GM20431 (cell line): ENCODE data around the gene LDLRAD1.
"Not testable (repeated sequence)": the region's sequence is repeated elsewhere in the genome, so short reads cannot be mapped to it uniquely, and the experiment has no call there.

Experiments
- in situ Hi-C: fragments of 300-500 bp; cut with MseI, MboI; formaldehyde crosslinking; loops from one replicate; pipeline ENCODE4 v1.15.0; 2020; ENCODE audit warnings: low sequenced_read_pairs; ENCODE audit not compliant: unreplicated experiment

Gene LDLRAD1

DNA sequence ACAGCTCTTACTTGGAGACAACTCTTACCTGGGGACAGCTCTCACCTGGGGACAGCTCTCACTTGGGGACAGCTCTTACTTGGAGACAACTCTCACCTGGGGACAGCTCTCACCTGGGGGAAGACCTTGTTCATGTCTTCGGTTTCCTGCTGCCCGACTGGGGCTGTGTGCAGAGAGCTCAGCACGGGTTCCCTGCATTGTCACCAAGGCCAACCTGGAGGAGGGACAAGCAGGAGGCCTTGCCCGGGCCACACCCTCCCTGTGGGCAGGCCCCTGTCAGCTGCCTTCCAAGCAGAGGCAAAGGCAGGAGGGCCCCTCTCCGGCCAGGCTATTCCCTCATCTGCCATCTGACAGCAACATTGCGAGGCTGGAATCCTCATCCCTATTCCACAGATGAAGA, at the start of gene LDLRAD1:
Gene LDLRAD1 (minus strand): TSS at position 208 of the 400 bp plus-strand sequence. CDS start 74 bp downstream, at position 134.
- in situ Hi-C loops, result no loop called here

- in situ Hi-C loops, result no loop called here
Measured at GRCh38 chr1:54064299-54064698, 46.3 kb upstream of the LDLRAD1 start.

DNA sequence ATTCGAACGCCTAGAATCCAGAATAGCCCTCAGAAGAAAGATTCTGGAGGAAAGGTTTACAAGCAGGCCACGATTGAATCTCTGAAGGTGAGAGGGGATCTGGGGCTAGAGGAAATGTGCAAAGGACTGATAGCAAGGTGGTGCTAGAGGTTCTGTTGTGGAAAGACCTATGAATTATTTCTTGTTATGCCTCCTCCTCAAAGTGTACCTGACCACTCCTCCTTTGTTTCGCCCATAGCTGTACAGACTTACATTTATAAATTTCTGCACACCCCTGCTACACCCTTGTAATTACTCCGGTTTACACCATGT, 36.4 kb upstream of the LDLRAD1 start:
- in situ Hi-C loops, result no loop called here

DNA sequence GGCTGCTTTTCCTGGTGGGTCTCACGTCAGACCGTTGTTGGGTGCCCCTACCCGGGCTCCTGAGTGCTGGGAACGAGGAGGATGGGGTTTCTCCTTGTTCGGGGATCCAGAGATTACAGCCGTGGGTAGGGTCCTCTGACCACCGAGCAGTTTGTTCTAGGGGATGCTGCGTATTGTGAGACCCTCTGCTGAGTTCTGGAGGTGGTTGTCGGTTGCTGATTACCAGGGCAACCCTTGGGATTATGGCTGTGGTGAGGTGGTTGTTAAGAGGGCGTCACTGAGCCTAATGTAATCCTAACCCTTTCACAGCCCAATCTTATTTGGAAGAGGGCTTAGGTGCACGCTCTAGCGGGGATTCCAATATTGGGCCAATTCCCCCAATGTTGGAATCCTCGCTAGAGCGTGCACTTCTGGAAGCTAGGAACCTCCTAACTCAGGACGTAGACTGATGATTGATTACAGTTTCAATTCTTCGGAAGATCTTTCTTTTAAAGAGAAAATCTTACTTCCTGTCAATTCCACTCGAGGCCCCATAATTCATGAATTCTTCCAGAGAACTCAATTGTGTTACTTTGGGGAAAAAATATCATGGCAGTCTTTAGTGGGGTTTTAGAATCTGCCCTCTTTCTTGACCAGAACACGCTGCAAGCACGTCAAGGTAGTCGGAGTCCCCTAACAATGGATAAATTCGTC, 35.9 kb upstream of the LDLRAD1 start:
- in situ Hi-C loops, result no loop called here

DNA sequence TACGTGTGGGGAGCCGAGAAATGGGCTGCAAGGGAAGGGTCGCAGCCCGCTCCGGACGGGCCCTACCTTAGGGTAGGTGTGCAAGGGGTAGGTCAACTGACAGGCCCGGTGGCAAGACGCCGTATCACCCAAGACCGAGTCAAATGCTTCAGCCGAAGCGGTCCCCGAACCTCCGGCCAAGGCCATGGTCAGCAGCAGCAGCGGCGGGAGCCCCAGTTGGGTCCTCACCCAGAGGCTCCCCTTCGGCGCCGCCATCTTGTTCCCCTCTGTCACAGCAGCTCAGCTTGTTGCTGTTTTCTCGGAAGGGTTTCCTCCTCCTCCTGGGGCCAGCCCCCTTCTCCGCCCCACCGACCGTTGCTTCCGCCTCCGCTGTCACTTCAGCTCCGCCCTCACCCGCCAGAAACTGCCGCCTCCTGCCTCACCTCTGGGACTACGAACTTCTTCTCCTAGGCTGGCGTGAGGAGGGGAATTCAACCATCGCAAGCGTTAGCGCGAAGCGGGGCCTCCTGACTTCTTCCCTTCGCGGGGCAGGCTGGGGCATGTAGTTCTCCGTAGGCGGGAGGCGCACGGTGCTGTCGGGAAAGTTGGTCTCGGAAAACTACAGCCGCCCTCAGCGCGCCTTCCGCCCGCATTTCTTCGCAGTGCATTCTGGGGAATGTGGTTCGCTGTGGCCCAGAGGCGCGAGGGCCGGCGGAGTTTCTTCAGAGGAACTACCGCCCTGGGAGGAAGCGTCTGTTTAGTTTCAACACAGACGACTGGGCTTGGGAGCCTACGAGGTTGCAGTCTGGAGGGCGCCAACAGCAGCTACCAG, 35.2 kb upstream of the LDLRAD1 start, which contains the start of the genes TCEANC2 and TMEM59:
Gene TCEANC2 (plus strand): TSS at position 675 of the 811 bp plus-strand sequence. CDS start 815 bp downstream, outside the sequence.
Gene TMEM59 (minus strand): TSS at position 271 of the 811 bp plus-strand sequence. CDS start 16 bp downstream, at position 255.
- in situ Hi-C loops, result no loop called here

- in situ Hi-C loops, result no loop called here
Measured at GRCh38 chr1:54052431-54052933, 34.5 kb upstream of the LDLRAD1 start.

GRCh38 chr1:54051933-54052430, 34.0 kb upstream of the LDLRAD1 start:
- in situ Hi-C loops, result no loop called here

GRCh38 chr1:54050435-54050834, 32.4 kb upstream of the LDLRAD1 start:
- in situ Hi-C loops, result not testable (repeated sequence)

GRCh38 chr1:54047384-54048305, 29.7 kb upstream of the LDLRAD1 start:
- in situ Hi-C loops, result no loop called here

DNA sequence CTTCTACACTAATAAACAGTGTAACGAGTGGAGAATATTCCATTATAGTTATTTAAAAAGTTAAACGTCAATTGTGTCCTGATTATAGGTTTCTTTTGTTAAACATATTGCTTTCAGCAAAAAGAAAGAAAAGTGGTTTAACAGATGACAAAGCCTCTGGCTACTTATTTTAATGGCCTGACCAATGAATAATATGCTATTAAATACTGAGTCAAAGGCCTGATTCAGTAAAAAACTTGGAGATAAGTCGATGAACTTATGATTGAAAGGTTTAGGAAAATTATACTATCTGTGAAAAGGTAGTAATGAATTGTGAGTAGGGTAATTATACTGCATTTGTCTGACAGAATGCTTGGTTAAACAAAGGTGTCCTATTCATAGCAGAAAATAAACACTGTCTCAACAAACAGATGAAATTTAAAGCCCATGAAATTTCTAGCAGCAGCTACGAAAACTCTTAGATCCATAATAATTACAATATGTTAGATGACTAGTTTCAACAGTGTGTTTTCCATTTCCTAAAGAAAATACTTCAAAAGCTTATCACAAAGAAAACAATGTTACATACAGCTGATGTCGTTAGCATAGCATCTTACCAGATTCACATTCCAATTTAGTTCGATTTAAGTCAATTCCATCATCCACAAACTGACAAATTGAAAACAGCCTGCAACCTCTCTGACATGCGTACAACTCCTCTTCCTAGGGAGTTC, 28.8 kb upstream of the LDLRAD1 start:
- in situ Hi-C loops, result no loop called here

GRCh38 chr1:54045496-54045895, 27.5 kb upstream of the LDLRAD1 start:
- in situ Hi-C loops, result no loop called here

GRCh38 chr1:54041806-54042205, 23.8 kb upstream of the LDLRAD1 start:
- in situ Hi-C loops, result no loop called here

DNA sequence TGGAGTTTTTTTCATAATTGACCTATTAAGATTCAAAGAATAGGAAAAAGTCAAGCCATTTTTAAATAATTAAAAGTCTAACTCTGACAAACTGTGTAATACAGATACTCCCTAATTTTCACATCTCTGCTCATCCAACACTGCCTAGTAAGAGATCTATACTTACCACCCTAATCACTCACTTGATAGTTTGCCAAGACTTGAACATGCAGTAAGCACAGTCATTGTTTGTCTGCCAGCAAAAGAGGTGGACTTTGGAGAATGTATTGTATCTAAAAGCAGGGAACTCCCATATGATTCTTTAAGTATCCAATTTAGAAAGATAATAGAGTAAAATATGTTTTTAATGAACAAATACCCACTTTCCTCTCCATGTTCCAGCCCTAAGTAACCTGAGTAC, 19.5 kb upstream of the LDLRAD1 start:
- in situ Hi-C loops, result no loop called here

DNA sequence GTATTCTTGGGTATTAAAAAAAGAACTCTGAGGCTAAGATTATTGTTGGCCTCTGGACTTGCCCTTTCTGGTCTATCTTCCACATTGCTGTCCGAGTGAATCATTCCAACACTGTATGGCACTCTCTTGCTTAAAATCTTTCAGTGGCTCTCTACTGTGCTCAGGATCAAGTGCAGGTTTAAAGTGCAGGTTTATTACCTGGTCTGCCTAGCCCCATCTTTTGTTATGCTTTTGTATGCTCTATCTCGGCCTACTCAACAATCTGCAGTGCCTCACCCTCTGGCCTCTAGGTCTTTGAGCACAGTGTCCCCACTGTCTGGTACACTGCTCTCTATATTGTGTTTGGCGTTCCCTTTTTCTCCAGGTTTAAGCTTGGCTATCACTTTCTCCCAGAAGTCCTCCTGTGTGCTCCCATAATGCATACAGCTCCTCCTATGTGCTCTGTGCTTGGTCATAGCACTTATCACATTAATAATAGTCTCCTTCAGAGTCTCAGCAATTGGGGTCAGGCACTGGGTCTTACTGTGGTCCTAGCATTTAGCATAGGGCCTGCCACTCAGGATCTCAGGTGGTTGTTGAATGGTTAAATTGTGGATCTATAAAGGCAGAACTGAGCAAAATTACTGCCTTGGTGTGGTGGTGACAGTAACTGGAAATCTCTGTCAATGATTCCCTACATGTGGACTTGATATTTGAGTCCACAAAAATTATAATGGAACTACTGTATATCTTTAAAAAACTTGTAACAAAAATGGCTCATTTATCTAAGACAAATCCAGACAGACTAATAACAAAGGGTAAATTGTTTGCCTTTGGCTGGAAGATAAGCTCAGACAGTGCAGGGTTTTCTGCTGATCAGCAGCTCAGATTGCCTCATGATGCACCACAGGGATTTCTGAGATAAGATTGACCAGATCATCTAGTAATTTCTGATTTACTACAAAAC, 10.6 kb upstream of the LDLRAD1 start:
- in situ Hi-C loops, result no loop called here

GRCh38 chr1:54027848-54028247, 9.9 kb upstream of the LDLRAD1 start:
- in situ Hi-C loops, result no loop called here

- in situ Hi-C loops, result not testable (repeated sequence)
Measured at GRCh38 chr1:54024811-54025210, 6.8 kb upstream of the LDLRAD1 start.

DNA sequence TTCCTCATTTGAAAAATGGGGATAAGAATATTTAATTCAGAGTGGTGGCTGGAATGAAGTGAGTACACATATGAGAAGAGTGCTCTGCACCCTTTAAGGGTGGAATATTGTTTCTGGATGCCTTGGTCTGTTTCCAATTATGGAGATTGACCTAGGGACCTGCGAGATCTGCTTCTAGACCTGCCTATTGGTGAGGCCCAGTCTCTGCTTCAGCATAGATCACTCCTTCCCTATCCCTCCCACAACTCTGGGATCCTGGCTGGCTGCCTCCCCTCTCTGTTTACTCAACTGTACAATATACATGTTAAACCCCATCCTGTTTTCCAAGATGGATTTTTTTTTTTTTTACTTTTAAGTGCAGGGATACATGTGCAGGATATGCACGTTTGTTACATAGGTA, 6.4 kb upstream of the LDLRAD1 start:
- in situ Hi-C loops, result no loop called here

DNA sequence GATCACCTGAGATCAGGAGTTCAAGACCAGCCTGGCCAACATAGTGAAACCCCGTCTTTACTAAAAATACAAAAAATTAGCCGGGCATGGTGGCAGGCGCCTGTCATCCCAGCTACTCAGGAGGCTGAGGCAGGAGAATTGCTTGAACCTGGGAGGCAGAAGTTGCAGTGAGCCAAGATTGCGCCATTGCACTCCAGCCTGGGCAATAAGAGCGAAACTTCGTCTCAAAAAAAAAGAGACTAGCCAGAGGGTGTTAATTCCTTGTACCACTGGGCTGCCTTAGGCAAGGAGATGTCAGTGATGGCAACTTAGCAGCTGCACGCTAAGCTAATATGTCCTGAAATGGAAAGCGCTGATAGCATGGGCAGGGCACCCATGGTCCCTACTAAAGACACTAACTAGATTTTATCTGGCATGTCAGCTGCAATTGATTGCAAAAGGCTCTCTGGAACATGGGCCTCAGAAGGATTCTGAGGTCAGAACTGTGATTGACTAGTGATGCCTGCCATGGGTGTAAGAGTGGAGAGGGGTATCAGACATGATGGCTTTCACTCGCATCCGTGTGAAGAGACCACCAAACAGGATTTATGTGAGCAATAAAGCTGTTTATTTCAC, 1.7 kb upstream of the LDLRAD1 start:
- in situ Hi-C loops, result not testable (repeated sequence)
